Fibroblast of skin of abdomen (primary cell): ENCODE results near the gene DUSP3. TPM values are rescaled to one million over a fixed set of nuclear protein-coding genes. Genes with fewer than 3 reads are reported as not detected.
A peak's percentile ranks its signal among the peaks of the same experiment; 100 is the strongest.

Experiments
- DNase-seq: peaks from one replicate; pipeline ENCODE4 v3.0.0-alpha.2; 2013
- polyA plus RNA-seq, 2 experiments: library from polyadenylated mRNA; unstranded; fragments of 120-200 nt; gene quantifications; one replicate each; pipeline ENCODE4 v1.2.1, GENCODE V29; 2013; ENCODE audit not compliant: insufficient read length in 2 of 2

DUSP3 gene
- polyA plus RNA-seq (2013, experiment 1 of 2; ENCODE audit: insufficient read length): 16.2 TPM
- 17.4 TPM for polyA plus RNA-seq (2013, experiment 2 of 2; ENCODE audit: insufficient read length)

GRCh38 chr17:43778337-43779144 is at the start of gene DUSP3:
Gene DUSP3 (minus strand): TSS chr17:43778977. CDS start chr17:43778924, 53 bp downstream.
- DNase-seq: peak; percentile 87

- no peak for DNase-seq
These were observed 48.8 kb upstream of the DUSP3 start for GRCh38 chr17:43827596-43827995.

DNA sequence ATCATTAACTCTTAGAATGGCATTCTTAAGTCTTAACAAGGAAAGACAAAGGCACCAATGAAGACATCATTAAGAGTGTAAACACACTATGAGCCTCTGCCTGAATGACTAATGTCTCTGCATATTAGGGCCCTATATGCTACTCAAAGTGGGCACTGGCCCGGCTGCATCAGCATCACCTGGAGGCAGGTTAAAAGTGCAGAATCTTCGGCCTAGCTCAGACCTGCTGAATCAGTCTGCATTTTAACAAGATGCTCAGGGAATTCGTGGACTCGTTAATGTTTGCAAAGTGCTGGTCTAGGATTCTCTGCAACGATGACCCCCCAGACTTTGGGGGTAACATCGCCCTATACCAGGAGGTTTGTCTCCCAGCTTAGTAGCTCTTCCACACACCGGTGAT is 47.4 kb upstream of the DUSP3 start:
- DNase-seq: no peak

GRCh38 chr17:43825567-43825966 is 46.8 kb upstream of the DUSP3 start:
- no peak for DNase-seq

GRCh38 chr17:43823350-43824084 is 44.7 kb upstream of the DUSP3 start:
- no peak for DNase-seq

DNA sequence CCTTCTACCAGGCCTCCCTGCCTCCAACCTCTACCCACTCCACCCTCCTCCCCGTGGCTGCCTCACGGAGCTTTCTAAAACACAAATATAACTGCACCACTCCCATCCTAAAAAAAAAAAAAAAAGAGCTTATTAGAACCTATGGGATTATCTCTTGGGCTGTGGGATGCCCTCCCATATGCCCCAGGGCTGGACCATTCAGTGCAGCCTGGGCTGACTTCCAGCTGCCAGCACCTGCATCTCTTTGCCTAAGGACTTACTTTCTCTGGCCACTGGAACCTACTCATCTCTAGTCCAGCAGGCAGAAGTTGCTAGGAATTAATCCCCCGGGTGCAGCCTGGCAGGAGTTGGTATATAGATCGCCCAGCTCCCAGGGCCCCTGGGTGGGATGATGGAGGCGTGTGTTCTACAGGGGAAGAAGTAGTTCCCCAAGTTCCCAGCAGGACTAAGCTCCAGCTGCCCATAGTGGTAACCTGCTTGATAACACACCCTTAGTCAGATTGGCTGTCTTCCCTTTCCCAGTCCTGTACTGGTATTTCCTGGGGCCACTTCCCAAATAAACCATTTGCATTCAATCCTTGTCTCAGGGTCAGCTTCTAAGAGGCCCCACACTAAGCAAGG is 43.9 kb upstream of the DUSP3 start:
- no peak for DNase-seq

DNA sequence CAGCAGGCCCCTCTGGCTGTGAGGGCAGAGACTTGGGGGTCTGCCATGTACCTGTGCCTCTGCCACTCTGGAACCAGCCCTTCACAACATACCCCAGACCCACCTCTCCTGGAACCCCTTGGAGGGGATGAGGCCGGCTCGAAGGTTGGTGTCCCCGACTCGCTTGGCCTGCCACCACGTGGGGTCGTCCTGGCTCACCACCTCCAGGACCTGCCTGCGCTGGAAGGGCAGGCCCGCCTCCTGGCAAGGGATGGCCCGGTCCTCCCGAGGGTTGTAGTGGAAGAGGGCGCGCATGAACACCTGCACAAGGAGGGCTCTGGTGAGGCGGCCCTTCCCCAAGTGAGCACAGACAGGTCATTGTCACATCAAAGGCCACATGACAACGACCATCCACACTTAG is 42.0 kb upstream of the DUSP3 start:
- DNase-seq: no peak

- DNase-seq: no peak
These were observed 40.2 kb upstream of the DUSP3 start for GRCh38 chr17:43818966-43819365.

DNA sequence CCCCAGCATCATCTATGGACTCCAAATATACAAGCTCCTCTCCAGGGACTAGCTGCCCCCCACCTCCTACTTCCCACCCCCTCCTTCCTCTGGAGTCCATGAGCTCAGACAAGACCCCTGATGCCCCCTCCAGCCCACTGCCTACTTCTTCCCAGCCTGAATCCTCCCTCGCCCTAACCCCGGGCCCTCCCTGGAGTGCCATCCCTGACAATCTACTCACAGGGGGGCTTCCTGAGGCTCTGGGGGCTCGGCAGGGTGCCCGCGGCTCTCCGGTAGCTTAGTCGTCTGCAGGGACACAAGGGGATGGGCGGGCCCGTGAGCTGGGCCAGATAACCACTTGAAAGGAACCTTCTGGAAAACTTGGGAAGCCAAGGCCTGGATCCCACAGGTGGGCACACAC is 39.0 kb upstream of the DUSP3 start:
- no peak for DNase-seq

GRCh38 chr17:43816336-43817320 is 37.9 kb upstream of the DUSP3 start:
- no peak for DNase-seq

DNA sequence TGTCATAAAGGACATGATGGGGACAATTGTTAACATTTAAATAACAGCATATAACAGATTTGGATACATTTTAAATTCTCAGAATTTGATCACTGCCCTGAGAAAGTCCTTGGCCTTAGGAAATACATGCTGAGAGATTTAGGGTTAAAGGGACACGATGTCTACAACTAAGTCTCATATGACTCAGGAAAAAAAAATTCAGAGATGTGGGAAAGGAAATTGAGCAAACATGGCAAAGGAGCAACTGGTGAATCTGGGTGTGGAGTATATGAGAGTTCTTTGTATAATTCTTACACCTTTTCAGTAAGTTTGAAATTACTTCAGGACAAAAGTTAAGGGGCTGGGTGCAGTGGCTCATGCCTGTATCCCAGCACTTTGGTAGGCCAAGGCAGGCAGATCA is 35.9 kb upstream of the DUSP3 start:
- peak; percentile 64 for DNase-seq

- no peak for DNase-seq
These were observed 35.2 kb upstream of the DUSP3 start for GRCh38 chr17:43814026-43814425.

DNA sequence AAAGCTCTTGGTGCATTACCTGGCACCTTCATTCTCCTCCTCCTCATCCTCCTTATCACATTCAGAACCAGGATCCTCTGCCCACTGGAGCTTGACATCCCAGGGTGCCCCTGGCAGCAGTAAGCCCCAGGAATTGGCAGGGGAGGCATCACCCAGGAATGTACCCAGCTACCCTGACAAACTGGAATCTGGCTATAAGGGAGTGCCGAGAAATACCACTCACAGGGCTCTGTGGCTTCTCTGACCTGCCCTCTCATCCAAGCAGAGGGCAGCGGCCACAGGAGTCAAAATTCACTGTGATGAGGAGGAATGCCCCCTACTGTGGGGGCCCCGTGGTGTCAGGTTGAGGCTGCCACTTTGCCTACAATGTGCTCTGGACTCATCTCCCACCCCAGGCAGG is 34.6 kb upstream of the DUSP3 start:
- no peak for DNase-seq

- DNase-seq: no peak
These were observed 33.9 kb upstream of the DUSP3 start for GRCh38 chr17:43812396-43813265.

- DNase-seq: no peak
These were observed 32.0 kb upstream of the DUSP3 start for GRCh38 chr17:43810823-43811222.

DNA sequence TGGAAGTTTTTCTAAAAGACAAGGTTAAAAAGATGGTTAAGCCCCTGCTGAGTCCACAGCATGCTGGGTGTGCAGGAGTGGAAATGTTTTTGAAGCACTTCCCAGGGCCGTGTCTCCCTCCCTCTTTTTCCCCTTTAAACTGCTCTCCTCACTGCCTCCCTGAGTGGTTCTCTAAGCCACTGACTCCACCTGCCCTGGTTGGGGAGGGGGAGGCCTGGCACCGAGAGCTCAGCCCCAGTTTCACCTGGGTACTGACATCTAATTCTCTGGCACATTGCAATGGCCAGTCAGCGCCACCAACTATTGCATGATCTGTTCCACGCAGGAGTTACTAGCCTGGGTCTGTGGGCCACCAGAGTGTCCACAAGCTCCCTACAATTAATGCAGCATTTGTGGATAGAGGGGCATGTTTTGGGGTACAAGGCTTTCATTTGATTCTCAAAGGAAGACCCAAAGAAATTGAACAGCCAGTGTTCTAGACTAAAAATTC is 31.5 kb upstream of the DUSP3 start:
- no peak for DNase-seq

DNA sequence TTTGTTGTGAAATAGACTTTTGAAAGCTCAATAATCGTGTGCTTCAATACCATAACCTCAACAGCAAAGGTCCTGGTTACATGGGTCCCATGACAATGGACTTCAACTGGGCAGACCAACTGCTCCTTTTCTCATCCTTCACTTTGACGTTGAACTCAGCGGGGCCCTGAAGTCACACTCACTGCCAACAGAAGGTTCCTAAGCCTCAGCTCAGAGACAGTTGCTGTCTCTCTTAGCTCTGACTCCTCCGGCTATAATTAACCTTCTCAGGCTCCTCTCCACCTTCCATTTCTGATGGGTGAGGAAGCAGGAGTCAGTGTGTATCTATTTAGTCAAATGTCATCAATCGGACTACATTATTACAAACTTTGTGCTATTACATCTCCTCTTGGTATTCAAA is 30.3 kb upstream of the DUSP3 start:
- DNase-seq: no peak

DNA sequence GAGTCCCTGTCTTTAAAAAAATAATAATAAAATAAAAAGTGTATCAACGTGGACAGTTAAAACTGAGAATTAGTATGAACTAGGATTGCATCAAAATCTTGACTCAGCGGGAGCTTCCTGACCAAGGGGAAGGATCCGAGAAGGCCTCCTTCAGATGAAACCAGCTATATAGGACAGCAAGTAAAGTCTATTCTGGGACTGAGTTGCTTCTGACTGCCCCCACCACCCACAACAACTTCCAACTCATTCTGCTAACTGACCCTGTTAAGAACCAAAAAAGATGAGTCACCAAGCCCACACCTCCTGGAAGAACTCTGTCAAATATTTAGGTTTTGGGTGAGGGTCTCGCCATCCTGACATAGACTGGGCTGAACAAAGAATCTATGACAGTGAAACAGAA is 29.3 kb upstream of the DUSP3 start:
- DNase-seq: no peak

DNA sequence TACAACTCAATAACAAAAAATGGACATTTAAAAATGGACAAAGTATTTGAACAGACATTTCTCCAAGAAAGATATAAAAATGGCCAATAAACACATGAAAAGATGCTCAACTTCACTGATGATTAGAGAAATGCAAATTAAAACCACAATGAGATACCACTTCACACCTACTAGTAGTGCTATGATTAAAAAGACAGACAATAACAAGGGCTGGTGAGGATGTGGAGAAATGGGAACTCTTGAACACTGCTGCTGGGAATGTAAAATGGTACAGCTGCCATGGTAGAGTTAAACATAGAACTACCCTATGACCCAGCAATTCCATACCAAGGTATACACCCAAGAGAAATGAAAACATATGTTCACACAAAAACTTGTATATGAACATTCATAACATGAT is 26.3 kb upstream of the DUSP3 start:
- DNase-seq: no peak

- DNase-seq: no peak
These were observed 25.0 kb upstream of the DUSP3 start for GRCh38 chr17:43803758-43804157.

DNA sequence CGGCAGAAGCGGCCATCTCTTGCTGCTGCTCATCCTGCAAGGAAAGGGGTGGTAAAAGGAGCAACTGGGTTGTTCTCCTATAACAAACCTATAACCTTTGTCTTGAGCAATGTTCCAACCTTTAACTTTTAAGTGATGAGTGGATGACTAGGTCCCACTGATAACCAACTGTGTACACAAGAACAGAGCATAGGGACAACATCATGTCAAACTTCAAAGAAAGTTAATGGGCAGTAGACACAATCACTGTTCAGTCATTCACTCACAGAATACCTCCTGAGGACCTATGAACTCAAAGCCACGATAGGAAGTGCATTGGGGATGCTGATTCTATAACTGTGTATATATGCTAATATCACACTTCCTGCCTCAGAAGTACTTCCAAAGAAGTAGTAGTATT is 23.1 kb upstream of the DUSP3 start:
- DNase-seq: no peak
